OCI-M1 (cell line): Measurements from ENCODE around the gene SNPH.

Source experiments
- DNase-seq: peaks from one replicate; lab custom pipeline; 2025; lab: John Stamatoyannopoulos, UW

The SNPH gene

DNA sequence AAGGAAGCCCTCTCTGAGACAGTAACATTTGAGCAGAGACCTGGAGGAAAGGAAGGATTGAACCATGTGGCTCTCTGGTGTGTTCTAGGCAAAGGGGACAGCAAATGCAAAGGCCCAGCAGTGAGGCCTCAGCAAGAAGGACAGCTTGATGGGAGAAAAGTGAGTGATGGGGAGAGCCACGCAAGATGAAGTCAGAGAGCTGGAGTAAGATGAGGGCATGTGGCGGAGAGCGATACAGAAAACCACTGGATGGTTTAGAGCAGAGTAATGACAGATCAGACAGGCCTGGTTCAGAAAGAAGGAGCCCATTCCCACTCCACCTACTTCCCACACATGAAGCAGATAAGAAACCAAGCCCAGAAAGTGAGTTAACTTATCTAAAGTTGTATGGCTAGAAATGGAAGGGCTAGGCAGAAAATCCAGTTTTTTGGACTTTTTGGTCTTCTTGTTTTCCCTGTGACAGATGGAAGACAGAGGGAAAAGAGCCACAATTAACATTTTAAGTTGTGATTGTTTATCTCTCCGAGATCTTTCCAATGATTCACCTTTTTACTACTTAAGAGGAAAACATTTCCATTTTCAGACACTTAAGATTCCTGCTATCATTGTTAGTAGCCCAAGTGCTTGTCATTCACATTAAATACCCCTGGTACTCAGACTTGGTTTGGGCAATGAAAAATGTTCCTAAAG lies 723 bp upstream of the SNPH start:
- peak; percentile 62 for DNase-seq

DNA sequence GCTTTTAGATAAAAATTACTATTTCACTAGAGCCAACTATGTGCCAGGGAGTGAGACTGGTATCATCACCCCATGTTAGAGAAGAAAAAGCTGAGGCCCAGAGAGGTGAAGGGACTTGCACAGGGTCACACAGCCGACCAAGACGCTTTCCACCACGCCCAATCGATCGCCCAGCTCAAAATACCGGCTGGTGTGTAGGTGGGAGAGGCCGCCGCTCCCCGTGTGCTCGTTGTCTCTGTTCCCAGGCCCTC lies 253 bp upstream of the SNPH start:
- DNase-seq: no peak

DNA sequence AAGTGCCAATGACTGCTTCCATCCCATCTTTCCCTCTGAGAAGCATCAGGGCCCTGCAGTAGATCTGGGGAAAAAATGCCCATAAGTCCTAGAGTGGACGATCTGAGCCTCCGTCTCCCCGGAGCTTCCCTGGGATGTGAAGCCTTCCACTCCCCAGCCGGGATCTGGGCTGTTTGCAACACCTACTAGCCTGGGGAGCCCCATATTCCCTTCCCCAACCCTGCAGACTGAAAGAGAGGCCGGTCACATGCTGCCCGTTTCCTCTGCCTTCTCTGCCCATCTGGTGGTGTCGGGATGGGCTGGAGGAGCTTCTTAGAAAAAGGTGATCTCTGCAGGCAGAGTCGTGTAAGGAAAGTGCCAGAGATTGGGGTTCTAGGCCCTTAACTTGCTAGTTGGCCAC lies 1.1 kb downstream of the SNPH start:
- no peak for DNase-seq

DNA sequence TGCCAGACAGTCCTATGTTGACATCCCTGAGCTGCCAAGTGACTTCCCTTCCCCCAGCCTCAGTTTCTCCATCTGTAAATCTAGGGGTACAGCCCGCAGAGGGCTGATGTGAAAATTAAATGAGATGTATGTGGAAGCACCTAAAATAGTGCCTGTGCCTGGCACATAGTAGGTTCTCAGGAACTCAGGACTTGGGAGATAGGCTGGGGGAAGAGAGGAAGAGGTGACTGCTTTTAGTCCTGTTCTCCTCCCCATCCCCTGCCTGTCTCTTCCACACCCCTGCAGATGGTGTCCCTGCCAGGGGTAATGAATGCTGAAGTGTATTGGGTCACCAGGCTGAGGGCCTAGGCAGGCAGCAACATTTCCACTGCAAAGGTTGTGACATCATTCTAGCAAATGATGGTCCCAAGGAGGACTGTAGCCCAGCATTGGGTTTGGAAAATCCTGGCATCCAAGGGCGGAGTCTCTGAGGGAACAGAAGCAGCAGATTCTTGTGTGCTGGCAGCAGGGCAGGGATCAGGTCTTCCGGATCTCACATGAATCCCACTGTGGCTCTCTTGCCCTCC lies 1.8 kb downstream of the SNPH start:
- no peak for DNase-seq

DNA sequence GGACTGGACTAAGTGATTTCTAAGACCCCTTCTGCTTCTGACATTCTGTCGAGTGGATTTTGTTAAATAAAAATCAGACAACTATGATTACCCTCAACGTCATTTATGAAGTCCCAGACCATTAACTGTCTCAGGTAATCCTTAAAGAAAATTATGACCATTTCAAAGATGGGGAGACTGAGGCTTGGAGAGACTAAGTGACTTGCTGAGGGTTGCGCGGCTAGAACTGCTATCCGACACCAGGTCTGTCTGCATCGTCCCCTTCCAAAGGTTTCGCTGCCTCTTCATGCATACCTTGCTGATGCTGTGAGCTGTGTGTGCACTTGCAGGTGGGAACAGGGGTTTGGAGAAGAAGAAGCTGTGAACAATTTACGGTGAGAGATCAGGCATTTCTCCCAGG lies 3.1 kb downstream of the SNPH start:
- DNase-seq: no peak

DNA sequence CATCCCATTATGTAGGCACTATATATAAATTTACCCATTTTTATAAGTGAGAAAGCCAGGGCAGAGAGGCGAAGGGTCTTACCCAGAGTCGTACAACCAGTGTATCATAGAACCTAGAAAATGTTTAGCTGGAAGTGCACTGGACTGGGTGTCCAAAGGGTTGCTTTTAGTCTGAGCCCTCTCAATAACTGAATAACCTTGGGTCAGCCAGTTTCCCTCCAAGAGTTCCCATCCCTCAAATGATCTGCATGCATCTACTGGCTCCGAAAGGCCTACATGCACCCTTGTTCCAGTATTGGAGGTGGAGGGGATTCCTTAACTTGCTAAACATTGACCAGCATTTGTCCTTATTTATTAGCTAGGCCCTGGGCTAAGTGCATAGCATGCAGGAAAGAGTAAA lies 3.8 kb downstream of the SNPH start:
- DNase-seq: no peak

DNA sequence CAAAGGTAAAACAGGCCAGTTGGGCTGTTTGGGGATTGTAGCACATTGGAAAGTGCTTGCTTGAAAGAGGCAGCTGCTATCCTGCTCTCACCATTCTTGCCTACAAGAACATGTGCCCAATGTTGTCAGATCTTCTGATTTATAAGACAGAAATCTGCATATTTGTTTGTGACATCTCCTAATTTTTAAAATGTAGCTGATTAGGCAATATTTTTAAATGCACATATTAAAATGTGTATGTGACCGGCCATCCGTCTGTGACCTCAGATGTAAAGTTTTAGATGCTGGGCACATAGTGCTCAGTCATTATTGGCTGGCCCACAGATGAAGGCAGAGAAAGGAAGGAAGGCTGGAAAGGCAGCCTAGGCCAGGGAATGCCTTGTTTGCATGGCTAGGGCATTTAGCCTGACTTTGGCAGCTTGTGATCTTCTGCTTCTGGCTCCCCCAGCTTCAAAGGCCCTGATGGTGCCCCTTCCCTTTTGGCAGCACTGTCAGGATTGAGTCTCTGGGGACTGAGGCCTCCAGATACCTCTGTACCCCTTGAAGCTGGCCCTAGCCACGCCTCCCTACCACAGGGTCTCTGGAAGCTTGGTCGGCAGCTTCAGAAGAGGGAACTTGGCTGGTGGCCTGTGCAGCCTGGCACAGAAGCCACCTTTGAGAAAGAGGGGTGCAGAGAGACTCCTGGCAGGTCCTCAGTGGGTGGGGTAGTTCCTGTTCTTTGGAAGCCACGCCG lies 6.4 kb downstream of the SNPH start:
- no peak for DNase-seq

DNA sequence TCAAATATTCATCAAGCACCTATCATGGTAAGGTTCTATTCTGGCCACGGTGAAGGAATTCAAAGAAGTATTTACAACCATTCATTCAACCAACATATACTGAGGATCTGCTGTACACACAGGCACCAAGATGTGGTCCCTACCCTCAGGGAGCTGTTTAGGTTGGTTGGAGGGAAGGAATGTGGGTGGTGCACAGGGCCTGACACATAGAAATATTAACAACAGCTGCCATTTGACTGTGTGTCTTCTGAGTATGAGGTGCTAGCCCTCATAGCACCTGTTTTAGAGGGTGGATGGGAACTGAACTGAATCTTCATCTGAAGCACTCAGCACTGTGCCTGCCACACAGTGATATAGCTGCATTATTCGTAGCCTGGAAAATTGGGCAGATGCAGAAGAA lies 7.3 kb downstream of the SNPH start:
- DNase-seq: no peak

DNA sequence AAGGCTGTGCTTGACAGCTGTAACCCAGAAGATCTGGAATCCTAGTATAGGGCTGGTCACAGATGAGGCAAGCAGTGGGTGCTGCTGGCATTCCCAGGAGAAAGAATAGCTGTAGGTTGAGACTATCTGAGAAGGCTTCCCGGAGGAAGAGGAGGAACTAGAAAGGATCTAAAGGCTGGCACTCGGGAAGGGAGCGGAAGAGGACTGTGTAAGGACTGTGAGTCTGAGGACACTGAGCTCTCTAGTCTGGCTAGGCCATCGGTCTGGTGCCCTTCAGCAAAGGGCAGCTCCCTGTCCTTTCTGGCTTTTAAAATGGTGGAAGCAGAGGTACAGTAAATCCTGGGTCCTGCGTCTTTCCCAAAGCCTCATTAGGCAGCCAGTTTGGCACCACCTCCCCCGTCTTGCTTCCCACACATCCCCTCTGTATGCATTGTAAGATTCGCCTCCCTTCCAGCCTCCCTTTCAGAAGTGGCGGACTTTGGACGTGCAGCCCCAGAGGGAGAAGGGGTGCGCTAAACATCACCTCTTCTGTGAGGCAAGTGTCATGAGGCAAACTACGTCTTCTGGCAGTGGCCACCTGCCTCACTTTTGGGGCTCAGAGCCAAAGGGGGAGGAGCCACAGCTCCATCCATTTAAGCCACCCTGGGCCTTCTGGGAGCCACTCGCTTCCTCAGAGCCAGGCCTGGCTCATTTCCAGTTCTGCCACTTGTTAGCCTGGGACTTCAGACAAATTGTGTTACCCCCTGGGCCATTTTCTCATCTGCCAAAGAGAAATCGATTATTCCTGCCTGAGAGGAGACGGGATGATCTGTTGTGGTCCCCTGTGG lies 8.6 kb downstream of the SNPH start:
- no peak for DNase-seq

DNA sequence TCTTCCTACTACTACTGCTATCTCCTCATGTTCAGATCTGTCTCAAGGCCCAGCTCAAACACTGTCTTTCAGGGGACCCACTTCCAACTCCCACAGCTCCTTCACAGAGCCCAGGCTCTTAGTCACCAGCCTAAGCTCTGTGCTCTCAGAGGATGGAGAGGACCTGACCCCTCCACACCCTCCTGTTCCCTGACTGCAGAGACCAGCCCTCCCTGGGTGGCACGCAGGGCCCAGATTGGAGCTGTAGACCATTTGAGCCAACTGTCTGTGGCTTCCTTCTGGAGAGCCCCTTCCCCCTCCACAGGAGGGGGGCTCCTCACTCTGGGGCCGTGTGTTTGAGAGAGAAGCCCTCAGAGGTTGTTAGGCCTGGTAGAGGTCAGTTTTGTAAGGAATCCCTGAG lies 9.8 kb downstream of the SNPH start:
- no peak for DNase-seq

DNA sequence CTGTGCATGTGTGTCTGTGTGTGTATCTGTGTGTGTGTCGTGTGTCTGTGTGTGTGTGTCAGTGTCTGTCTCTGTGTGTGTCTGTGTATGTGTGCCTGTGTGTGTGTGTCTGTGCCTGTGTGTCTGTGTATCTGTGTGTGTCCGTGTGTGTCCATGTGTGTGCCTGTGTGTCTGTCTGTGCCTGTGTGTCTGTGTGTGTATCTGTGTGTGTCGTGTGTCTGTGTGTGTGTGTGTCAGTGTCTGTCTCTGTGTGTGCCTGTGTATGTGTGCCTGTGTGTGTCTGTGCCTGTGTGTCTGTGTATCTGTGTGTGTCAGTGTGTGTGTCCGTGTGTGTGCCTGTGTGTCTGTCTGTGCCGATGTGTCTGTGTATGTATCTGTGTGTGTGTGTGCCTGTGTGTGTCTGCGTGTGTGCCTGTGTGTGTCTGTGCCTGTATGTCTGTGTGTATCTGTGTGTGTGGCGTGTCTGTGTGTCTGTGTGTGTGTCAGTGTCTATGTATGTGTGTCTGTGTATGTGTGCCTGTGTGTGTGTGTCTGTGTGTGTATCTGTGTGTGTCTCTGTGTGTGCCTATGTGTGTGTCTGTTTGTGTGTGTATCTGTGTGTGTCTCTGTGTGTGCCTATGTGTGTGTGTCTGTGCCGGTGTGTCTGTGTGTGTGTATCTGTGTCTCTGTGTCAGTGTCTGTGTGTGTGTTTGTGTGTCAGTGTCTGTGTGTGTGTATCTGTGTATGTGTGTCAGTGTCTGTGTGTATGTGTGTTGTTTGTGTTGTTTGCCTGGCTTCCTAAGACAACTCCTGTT lies 11.6 kb downstream of the SNPH start:
- DNase-seq: no peak

DNA sequence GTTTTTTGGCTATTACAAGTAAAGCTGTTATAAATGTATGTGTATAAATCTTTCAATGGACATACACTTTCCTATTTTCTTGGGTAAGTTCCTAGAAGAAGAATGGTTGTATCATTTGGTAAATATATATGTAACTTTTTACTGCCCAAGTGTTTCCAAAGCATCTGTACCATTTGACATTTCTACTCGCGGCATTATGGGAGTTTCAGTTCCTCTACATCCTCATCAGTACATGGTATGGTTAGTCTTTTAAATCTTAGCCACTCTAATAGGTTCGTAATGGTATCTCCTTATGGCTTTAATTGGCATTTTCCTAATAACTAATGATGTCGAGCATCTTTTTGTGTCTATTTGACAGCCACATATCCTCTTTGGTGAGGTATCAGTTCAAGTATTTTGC lies 12.9 kb downstream of the SNPH start:
- DNase-seq: no peak

DNA sequence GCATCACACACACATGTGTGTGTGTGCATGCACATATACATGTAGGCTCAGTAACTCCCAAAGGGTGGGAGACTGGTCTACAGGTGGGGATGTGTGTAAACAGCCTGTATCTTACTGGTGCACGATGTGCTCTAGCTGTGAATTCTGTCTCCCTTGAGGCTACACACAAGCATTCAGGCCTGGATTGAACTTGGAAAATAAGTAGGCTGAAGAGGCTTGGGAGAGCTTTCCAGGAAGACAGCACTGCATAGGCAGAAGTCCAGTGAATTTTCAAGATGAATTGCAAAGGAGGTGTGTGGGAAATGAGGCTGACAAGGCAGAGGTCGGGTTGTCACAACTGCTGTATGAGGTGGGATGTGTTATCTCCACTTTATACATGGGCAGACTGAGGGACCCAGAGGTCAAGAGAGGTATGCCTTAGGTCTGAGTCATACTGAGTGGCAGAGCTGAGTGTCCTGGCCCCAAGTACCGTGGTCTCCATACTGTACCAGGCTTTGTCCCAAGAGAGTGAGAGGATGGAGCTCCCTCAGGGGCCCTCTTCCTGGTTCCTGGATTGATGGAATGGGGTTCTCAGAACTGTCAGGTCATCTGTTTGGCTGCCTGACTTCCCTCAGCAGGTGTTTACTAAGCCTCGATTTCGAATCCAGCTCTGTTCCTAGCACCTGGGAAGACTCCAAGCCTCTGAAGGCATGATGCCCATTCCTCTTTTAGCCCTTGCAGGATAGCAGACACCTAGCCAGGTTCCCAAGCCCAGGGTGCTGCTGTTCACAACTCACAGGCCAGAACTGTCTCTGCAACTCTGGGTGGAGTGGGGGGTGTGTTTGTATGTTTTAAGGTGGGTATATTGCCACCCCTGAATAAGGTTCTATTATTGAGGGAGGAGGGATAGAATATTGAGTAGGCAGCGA lies 14.4 kb downstream of the SNPH start:
- DNase-seq: no peak

DNA sequence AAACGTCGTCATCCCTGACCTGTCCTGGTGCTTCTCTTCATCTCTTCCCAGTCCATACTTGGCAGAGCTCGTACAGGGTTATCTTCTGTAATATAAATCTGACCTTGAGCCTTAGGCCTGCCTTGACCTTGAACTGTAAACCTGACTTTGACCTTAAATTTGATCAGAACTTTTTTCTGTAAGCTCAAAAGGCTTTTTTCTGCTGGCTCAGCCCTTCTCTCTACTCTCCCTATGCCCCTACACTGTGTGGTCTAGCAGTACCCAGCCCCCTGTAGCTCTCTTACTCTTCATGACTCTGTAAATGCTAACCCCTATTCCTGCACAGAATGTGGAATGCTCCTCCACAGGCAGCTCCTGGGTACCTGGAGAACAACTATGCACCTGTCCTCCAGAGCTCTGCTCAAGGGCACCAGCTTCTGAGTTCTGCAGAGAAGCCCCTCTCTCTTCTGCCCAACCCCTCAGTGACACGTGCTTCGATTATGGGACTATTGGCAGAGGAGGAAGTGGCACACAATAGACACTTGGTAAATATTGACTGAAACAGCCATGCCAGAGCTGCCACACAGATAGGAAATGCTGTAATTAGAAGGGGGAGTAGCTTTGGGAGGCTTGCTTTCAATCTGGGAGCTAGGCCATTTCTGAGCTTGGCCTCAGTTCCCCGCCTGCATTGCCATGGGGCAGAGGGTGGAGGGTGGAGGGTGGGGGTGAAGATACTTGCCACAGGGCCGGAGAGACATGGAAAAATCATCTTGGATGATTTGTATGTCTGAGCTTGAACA lies 15.4 kb downstream of the SNPH start:
- DNase-seq: no peak

DNA sequence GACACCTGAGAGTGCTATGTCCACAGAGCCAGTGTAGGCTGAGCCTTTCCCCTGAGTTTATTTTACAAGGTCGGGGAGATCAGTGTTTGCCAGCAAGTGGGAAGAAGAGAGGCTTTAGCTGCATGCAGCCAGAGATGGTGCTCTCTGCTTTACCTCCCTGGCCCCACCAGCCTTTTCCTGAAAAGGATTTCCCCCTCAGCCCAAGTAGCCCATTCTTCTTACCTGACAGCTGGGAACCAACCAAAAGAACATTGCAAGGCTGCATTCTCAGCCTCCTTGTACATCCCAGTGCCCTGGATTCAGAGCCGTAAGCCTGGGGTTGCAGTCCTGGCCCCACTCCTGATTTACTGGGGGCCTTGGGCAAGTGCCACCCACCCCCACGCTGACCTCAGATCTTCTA lies 16.9 kb downstream of the SNPH start:
- no peak for DNase-seq

DNA sequence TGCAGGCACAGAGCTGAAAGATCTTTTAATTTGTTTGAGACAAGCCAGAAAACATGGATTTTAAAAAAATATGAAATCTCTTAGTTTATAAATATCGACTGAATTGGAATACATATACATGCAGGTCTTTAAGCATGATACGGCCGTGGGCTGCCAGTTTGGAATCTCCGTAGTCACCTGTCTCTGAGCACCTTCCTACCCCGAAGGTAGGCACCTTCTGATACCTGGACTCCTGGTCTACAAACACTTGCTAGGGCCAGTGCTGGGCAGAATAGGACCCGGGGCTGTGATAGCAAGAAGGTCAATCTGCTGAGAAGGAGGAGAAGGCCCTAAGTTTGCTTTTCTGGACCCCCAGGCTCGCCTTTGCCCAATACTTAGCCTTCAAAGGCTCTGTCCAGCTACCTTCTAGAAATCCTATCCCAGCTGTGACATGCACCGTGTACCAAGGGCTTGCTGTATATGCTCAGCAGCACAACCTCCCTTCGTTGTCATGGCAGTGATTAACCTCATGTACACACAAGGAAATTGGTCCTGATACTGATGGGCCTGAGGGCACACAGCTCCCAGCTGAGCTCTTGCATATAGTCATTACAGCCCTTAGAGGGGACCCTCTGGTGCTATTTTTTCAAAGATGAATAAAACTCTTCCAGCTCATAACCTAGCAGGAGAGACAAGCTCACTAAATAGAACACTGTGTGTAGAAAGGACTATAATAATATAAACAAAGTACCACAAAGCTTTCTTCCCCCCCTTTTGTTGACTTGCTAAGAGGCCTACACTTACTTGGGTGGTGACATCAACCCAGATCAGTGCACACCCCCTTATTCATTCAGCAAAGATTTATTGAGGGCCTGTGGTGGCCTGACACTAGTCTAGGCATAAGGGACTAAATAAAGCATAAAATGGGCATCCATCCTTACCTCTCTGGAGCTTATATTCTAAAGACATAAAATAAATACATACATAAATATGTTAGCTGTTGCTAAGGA lies 17.7 kb downstream of the SNPH start:
- DNase-seq: no peak

DNA sequence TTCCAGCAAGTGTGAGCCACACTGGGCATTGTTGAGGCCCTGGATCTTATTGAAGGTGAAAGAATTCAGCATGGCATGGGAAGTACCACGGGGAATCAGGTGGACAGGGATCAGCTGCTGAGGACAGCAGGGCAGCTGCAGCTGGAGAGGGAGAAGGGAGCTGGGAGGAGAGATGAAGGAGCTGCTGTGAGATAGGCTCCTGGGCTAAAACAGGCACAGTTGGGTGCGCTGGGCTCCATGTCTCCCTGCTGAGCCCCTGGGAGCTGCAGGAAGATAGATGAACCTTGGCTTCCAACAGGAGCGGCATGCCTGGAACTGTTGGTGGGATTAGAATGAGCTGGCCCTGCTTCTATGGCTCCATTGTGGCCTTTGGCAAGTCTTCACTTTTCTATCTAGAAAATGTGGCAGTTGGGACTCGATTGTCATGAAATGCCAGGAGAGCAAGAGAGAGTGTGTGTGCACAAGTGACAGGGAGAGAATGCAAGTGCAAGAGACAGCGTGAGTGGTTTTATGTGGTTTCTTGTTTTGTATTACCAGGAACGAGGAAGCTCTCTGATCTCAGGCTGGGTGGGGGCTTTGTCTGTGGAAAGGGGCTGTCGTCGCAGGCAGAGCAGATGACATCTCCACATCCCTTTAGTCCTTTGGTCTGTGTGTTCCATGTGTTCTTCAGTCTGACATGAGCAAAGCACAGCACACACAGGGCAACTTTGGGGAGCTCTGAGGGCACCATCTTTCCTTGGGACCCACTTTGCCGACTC lies 20.4 kb downstream of the SNPH start:
- DNase-seq: no peak

DNA sequence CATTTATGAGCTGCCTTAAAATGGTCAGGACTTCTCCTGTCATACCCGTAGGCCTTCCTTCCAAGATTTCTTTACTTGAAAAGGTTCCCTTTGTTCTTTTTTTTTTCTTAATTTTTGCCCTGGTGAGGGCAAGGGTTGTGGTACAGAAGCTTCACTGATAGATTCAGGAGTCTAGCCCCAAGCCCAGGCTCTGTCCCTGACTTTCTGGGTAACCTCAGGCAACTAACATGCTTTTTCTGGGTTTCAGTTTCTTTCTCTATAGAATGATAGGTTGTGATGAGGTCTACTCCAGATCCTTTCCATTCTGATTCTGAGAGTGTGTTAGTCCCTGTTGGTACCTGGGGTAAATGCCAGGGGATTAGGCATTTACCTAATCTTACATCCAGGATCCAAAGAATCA lies 21.2 kb downstream of the SNPH start:
- peak; percentile 21 for DNase-seq
